ENCODE data around the gene CACNA2D1.

Gene CACNA2D1

GRCh38 chr7:82081644-82082224 lies 361.8 kb downstream of the CACNA2D1 start:
- no peak for DNase-seq

DNA sequence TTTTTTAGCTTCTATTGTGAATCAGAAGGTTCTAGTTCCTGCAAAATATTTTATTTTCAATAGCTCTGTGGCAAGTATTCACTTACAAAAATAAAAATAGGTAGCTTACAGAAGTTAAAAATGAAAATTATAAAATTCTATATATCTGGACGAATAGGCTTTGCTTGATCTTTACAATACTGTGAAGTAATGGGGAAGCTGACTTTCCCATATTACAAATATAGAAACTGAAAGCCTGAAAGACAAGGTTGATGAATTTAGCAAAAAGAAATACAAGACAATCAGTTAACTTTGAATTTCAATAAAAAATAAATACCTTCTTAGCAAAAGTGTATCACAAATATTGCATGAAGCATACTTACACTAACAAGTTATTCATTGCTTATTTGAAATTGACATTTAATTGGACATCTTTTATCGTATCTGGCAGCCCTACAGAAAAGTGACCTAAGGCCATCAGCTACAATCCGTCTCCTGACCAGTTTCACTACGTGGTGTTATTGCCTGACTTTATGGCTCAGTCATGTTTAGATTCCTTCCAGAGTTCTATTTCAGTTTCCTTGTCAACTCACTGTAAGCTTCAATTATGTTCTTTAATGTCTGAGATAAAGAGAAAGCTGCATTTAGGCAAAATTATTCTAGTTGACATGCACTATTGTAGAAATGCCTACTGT lies 363.2 kb downstream of the CACNA2D1 start:
- DNase-seq: no peak

GRCh38 chr7:82079527-82079926 lies 364.1 kb downstream of the CACNA2D1 start:
- no peak for DNase-seq

DNA sequence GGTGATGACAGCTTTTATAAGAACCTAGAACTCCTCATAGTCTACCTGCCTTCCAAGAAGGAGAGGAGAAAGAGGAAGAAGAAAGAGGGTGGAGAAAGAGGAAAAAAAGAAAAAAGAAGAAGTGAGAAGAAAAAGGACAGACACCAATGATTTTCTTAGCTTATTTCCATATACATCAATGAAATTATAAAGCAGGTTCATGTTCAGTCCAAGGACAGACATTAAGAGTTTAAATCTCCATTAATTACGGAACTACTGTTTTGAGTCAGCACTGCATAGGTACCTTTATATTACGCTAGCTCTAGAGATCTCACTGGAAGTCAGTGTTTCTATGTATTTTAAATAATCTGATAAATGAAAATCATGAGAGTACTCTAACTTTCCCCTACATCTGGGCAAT lies 364.8 kb downstream of the CACNA2D1 start:
- DNase-seq: no peak

DNA sequence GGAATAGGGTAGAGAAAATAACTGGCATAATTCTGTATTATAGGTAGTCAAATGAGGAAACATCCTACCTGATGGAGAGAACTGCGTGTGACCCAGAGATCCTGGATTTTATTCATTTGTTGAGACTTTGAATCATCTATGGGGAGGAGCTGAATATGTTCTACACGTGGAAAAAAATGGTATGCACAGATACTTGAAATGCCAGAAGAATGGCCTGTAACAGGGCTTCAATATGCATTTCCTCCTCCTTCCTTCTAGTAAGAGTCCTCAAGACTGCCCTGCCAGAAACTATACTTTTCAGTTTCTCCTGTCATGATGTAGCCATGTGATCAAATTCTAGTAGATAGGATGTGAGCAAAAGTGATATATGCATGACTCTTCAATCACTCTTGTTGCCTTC lies 372.1 kb downstream of the CACNA2D1 start:
- DNase-seq: no peak

DNA sequence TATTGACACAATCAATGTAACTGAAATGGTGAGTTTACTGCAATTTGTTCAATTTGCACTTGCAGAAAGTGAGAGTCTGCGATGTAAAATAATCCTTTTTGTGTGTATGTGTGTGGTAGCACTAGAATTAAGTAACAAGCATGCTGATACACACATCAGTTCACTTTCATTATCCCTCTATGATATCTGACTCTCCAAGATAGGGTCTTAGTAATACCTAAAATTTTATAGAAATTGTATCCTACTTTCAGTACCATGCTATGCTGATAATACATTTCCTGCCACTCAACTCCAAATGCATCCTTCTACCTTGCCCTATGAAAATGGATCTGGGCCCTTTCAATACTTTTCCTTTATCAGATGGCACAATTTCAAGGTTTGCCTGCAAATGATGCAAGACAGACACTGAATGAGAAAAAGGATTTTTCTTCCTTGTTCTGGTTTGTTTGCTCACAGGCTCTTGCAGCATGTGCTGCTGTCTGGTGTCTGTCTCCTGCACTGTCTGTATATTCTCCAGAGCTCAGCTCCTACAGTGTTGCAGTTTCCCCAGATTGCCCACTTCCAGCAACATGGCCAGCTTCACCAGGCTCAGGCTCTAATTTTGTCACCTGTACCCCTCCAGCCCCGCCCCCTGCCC lies 375.8 kb downstream of the CACNA2D1 start:
- DNase-seq: no peak

DNA sequence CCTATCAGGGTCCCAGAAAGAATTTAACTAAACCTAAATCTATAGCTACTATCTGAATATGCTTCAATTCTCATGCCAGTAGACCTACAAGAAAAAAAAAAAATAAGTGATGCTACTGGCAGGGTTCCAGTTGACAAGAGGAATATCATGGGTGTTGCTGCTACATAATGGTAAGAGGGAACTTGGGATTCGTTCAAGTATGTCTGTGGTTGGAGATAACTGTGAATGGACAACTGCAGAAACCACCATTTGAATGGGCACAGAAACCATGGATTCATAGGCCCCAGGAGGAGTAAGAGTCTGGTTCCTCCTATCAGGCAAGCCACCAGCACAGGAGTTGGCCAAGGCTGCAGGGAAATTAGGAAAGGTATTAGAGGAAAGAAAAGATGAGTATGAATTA lies 386.1 kb downstream of the CACNA2D1 start:
- peak; percentile 14 for DNase-seq

GRCh38 chr7:82056282-82056681 lies 387.3 kb downstream of the CACNA2D1 start:
- no peak for DNase-seq

DNA sequence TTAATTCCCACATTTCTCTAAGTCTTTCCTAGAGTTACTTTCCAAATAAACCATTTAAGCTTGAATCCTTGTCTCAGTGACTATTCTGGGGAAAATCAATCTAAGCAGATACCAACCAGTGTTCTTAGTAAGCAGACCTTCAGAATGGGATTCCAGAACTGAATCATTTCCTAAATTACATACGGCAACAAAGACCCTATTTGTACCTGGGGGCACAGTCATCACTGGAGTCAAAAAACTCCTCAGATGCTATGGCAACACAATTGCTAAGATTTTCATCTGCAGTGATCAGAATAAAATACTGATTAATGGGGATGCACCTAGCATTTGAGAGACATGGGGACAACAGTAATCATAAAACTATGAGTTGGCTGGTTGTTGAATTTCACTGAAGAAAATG lies 389.0 kb downstream of the CACNA2D1 start:
- no peak for DNase-seq

DNA sequence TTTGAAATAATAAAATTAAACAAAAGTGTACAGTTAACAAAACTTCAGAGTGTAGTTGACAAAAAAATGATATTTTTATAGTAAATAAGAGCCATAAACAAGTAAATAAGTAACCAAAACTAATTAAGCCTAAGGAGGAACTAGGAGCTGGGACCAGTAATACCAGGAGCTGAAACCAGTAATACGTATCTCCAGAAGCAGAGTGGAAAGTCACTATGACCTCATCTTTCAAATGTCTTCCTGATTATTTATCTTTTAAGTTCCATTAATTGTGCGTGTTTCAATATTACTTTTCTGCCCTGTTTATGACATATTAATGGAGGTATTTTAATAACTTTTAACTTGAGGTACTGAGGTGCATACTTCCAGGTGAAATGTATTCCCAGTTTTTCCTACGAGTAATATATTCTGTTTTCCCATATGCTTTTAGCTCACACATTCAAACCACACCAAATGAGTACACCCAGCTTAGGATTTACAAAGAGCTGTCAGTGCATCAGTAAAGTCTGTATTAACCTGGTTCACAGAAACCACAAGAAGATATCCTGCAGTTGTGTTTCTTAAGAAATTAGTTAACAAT lies 390.0 kb downstream of the CACNA2D1 start:
- no peak for DNase-seq

GRCh38 chr7:82051601-82052000 lies 392.0 kb downstream of the CACNA2D1 start:
- DNase-seq: no peak

DNA sequence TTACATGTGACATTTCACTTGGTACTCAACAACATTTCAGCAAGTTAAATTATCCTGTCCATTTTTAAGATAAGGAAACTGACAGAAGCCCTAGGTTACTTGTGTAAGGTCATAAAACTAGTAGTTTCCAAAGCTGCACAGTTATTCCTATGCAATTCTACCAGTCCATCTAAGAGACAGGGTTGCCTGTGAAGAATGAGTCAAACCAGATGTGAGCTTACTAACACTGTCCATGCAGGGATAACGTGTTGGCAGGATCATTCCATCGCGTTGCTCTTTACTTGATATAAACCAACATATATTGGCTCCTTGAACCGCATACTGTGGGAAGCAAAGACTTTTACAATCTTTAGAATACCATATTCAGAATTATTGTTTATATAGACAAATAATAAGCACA lies 392.8 kb downstream of the CACNA2D1 start:
- DNase-seq: no peak

DNA sequence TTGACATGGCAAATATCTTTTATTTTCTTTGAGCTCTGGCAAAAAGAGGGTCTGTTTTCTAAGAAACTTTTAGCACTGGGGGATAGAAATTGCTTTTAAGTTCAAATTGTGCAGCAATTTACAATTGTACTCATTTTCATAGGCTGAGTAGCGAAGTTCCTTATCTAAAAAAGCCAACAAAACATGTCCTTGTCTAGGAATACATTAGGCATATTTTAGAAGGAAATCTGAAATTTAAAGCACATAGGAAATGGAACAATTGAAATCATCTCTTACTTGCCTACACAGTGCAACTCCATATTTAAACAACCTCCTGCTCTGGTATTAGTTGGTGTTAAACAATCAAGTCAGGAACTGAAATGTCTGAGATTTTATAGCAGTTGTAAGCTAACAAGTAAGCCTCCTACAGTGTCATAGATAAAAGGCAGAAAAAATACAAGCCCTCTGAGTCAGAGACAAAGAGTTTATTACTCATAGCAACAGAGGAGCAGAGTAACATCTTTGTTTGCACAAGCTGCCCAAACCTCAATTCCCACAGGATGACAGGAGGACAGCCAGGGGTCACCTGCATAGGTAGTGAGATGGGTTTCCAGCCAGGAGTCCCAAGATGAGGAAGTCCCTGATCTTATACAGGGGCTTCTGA lies 393.6 kb downstream of the CACNA2D1 start:
- no peak for DNase-seq

DNA sequence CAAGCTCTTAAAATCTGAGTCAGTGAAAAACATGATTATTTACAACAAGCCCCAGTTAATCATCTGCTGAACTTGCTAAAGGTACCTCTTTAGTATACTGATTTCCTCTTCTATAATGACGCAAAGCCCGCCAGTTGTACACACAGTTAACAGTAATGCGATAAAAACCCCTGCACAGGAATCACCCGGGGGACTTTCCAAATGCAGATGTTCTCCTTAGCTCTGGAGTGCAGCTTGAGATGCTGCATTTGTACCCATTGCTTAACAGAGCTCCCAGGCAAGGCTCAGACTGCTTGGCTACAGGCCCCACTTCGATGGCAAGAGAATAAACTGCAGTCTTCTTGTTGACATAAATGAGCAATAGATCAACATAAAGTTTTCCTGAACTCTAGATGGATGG lies 394.1 kb downstream of the CACNA2D1 start:
- no peak for DNase-seq

- peak; percentile 65 for DNase-seq
These were observed 399.0 kb downstream of the CACNA2D1 start for GRCh38 chr7:82044497-82045080.

DNA sequence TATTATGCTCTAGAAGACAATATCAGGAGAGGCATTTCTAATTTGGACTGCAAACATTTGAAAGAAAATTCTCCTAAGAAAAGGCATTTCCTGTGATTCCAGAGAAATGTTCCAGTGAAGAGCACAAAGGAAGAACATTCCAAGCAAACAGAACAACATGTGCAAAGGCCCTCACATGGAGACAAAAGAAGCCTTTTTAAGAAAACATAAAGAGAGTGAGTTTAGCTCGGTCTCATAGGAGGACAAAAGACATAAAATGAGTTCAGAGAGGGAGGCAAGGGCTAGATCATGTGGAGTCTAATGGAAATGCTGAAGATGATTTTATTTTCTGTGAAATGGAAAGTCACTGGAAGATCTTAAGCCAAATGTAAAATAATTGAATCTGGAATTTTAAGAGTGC lies 404.0 kb downstream of the CACNA2D1 start:
- no peak for DNase-seq

GRCh38 chr7:82036146-82036886 lies 407.3 kb downstream of the CACNA2D1 start:
- DNase-seq: no peak

- no peak for DNase-seq
These were observed 408.1 kb downstream of the CACNA2D1 start for GRCh38 chr7:82035456-82035855.

- no peak for DNase-seq
These were observed 410.7 kb downstream of the CACNA2D1 start for GRCh38 chr7:82032901-82033300.

GRCh38 chr7:82029236-82029913 lies 414.2 kb downstream of the CACNA2D1 start:
- DNase-seq: no peak

DNA sequence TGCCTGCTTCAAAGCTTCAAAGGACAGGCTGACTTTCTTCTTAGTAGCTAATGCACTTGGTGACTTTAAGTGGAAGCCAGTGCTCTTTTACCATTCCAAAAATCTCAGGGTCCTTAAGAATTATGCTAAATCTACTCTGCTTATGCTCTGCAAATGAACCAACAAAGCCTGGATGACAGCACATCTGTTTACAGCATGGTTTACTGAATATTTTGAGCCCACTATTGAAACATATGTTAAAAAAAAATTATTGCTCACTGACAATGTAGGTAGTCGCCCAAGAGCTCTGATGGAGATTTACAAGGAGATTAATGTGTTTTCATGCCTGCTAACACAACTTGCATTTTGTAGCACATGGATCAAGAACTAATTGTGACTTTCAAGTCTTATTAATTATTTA lies 415.5 kb downstream of the CACNA2D1 start:
- DNase-seq: no peak

DNA sequence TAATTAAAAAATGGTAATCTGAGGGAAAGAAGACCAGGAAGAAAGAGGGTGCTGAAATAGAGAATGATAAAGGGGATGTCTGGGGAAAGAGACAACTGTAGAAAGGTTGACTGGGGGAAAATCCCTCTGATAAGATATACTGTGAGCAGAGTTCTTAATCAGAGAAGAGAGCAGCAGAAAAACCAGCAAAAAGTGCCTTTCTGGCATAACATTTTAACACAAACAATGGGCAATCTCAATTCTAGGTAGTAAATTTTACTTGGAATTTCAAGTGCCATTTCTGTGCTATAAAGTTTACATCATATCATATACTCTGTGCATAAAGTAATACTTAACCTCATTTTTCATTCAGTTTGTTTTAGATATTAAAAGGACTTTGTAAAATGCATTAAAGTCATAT lies 421.9 kb downstream of the CACNA2D1 start:
- DNase-seq: no peak

Measured in NCI-H2029 treated with DMSO at 0.1 percent for 48 hours (cell line).